ENCODE results near the gene IL17C.

The IL17C gene

GRCh38 chr16:88646345-88647034 lies 8.1 kb downstream of the IL17C start:
- H3K4me3 ChIP-seq (replicated peaks; ENCODE audit: low read depth, low read length): no peak overlapping the region
- DNase-seq (ENCODE audit: extremely low read depth, insufficient read length): peak; percentile 20
- H3K27me3 ChIP-seq (replicated peaks; ENCODE audit: control insufficient read depth, insufficient read depth, low read length): no peaks in the 10 kb centered on the region
- no peak for TF ChIP-seq CTCF (IDR thresholded peaks at IDR 0.05; ENCODE audit: insufficient read depth, low read length, poor library complexity, severe bottlenecking)
- H3K36me3 ChIP-seq (ENCODE audit: control insufficient read depth, insufficient read depth, low read length): peaks cover 34% of the 10 kb centered on the region

- no peak overlapping the region for H3K4me3 ChIP-seq (replicated peaks; ENCODE audit: low read depth, low read length)
- TF ChIP-seq CTCF (IDR thresholded peaks at IDR 0.05; ENCODE audit: insufficient read depth, low read length, poor library complexity, severe bottlenecking): no peak
- H3K36me3 ChIP-seq (ENCODE audit: control insufficient read depth, insufficient read depth, low read length): peaks cover 36% of the 10 kb centered on the region
Observed at GRCh38 chr16:88647178-88648070, 9.1 kb downstream of the IL17C start.

DNA sequence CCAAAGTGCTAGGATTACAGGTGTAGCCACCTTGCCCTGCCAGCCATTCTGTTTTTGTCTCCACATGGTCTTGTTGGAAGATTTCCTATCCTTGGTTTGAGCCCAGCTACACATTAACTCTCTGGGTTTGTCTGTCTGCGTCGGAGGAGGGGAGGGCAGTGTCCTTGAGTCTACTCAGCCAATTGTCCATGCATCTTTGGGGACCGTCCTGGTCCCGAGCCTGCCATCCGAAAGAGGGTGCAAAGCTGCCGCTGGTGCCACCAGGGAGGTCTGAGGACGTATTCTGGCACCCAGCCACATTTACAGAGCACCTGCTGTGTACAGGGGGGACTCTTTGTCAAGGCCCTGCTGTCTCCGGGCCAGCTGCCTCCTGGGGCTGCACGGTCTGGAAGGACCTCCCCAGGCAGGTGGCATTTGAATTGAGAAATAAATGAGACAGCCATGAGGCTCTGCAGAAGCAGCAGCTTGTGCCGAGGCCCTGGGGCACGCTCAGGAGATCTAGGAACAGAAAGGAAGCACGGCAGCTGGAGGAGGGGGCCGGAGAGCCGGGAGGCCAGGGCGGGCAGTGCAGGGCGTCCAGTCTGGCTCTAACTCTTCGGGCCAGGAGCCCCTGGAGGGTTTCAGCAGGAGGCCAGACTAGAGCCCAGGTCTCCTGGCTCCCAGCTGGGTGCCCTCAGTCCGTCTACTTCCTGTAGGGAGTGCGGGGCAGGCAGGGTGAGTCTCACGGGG lies 11.0 kb downstream of the IL17C start:
- H3K36me3 ChIP-seq (ENCODE audit: control insufficient read depth, insufficient read depth, low read length): peaks cover 32% of the 10 kb centered on the region
- no peak for TF ChIP-seq CTCF (IDR thresholded peaks at IDR 0.05; ENCODE audit: insufficient read depth, low read length, poor library complexity, severe bottlenecking)
- H3K4me3 ChIP-seq (replicated peaks; ENCODE audit: low read depth, low read length): peak overlapping the region; percentile 95
- peak; percentile 25 for DNase-seq (ENCODE audit: extremely low read depth, insufficient read length)
- H3K27me3 ChIP-seq (replicated peaks; ENCODE audit: control insufficient read depth, insufficient read depth, low read length): no peaks in the 10 kb centered on the region

More at GRCh38 chr16:88647178-88648070, 9.1 kb downstream of the IL17C start:
- H3K27me3 ChIP-seq (replicated peaks; ENCODE audit: control insufficient read depth, insufficient read depth, low read length): no peaks in the 10 kb centered on the region
- DNase-seq (ENCODE audit: extremely low read depth, insufficient read length): no peak

- Histone ChIP-seq H3K27me3 (replicated peaks; ENCODE audit: control insufficient read depth, insufficient read depth, low read length) (no peaks in the 10 kb centered on the region), H3K4me3 (replicated peaks; ENCODE audit: low read depth, low read length) (peak overlapping the region; percentile 95), H3K36me3 (ENCODE audit: control insufficient read depth, insufficient read depth, low read length) (peaks cover 34% of the 10 kb centered on the region)
- peak; percentile 71 for DNase-seq (ENCODE audit: extremely low read depth, insufficient read length)
- TF ChIP-seq CTCF (IDR thresholded peaks at IDR 0.05; ENCODE audit: insufficient read depth, low read length, poor library complexity, severe bottlenecking): no peak
Observed at GRCh38 chr16:88649924-88650748, 11.8 kb downstream of the IL17C start.

GRCh38 chr16:88650749-88651275 lies 12.4 kb downstream of the IL17C start, which contains the start of gene CYBA:
TSS of gene CYBA (minus strand) at chr16:88651053. CDS start at chr16:88651013, 40 bp downstream.
- TF ChIP-seq CTCF (IDR thresholded peaks at IDR 0.05; ENCODE audit: insufficient read depth, low read length, poor library complexity, severe bottlenecking): no peak
- peak; percentile 89 for DNase-seq (ENCODE audit: extremely low read depth, insufficient read length)
- Histone ChIP-seq H3K4me3 (replicated peaks; ENCODE audit: low read depth, low read length) (peak within 1 kb of the TSS; percentile 95), H3K36me3 (ENCODE audit: control insufficient read depth, insufficient read depth, low read length) (peaks cover 33% of the 10 kb centered on the region), H3K27me3 (replicated peaks; ENCODE audit: control insufficient read depth, insufficient read depth, low read length) (no peaks in the 10 kb centered on the region)

All from GM06990 (cell line).